ENCODE data around the gene ATP5F1B.

The ATP5F1B gene

GRCh38 chr12:56616925-56617324 is 28.9 kb downstream of the ATP5F1B start:
- Histone ChIP-seq H3K27ac (no peak overlapping the region), H3K36me3 (peaks cover 74% of the 10 kb centered on the region), H3K27me3 (ENCODE audit: insufficient read depth, low read depth, severe bottlenecking) (no peaks in the 10 kb centered on the region), H3K4me3 (ENCODE audit: low read depth, low read length) (no peak overlapping the region), H3K9me3 (ENCODE audit: severe bottlenecking) (no peaks in the 10 kb centered on the region)
- TF ChIP-seq CTCF (IDR thresholded peaks at IDR 0.05; ENCODE audit: low read depth, low read length), result no peak
- no peak for DNase-seq

- Histone ChIP-seq H3K27ac (no peak overlapping the region), H3K36me3 (peaks cover 79% of the 10 kb centered on the region), H3K27me3 (ENCODE audit: insufficient read depth, low read depth, severe bottlenecking) (no peaks in the 10 kb centered on the region), H3K9me3 (ENCODE audit: severe bottlenecking) (no peaks in the 10 kb centered on the region), H3K4me3 (ENCODE audit: low read depth, low read length) (no peak overlapping the region)
- no peak for DNase-seq
- TF ChIP-seq CTCF (IDR thresholded peaks at IDR 0.05; ENCODE audit: low read depth, low read length), result no peak
Observed at GRCh38 chr12:56616244-56616643, 29.5 kb downstream of the ATP5F1B start.

- DNase-seq, result no peak
- Histone ChIP-seq H3K27me3 (ENCODE audit: insufficient read depth, low read depth, severe bottlenecking) (no peaks in the 10 kb centered on the region), H3K9me3 (ENCODE audit: severe bottlenecking) (no peaks in the 10 kb centered on the region), H3K4me3 (ENCODE audit: low read depth, low read length) (no peak overlapping the region), H3K27ac (no peak overlapping the region), H3K36me3 (peaks cover 81% of the 10 kb centered on the region)
- TF ChIP-seq CTCF (IDR thresholded peaks at IDR 0.05; ENCODE audit: low read depth, low read length), result no peak
Observed at GRCh38 chr12:56614627-56615026, 31.2 kb downstream of the ATP5F1B start.

GRCh38 chr12:56604355-56604754 is 41.4 kb downstream of the ATP5F1B start:
- no peaks in the 10 kb centered on the region for H3K27me3 ChIP-seq (ENCODE audit: insufficient read depth, low read depth, severe bottlenecking)
- peaks cover 95% of the 10 kb centered on the region for H3K36me3 ChIP-seq
- no peak overlapping the region for H3K4me3 ChIP-seq (ENCODE audit: low read depth, low read length)
- DNase-seq, result no peak
- H3K9me3 ChIP-seq (ENCODE audit: severe bottlenecking), result no peaks in the 10 kb centered on the region
- no peak overlapping the region for H3K27ac ChIP-seq
- no peak for TF ChIP-seq CTCF (IDR thresholded peaks at IDR 0.05; ENCODE audit: low read depth, low read length)

GRCh38 chr12:56602239-56602638 is 43.5 kb downstream of the ATP5F1B start:
- Histone ChIP-seq H3K27me3 (ENCODE audit: insufficient read depth, low read depth, severe bottlenecking) (no peaks in the 10 kb centered on the region), H3K27ac (no peak overlapping the region), H3K36me3 (peaks cover 98% of the 10 kb centered on the region), H3K4me3 (ENCODE audit: low read depth, low read length) (no peak overlapping the region), H3K9me3 (ENCODE audit: severe bottlenecking) (no peaks in the 10 kb centered on the region)
- no peak for TF ChIP-seq CTCF (IDR thresholded peaks at IDR 0.05; ENCODE audit: low read depth, low read length)
- no peak for DNase-seq

- no peaks in the 10 kb centered on the region for H3K27me3 ChIP-seq (ENCODE audit: insufficient read depth, low read depth, severe bottlenecking)
- peak; percentile 74 for DNase-seq
- no peaks in the 10 kb centered on the region for H3K9me3 ChIP-seq (ENCODE audit: severe bottlenecking)
- peaks cover 98% of the 10 kb centered on the region for H3K36me3 ChIP-seq
- TF ChIP-seq CTCF (IDR thresholded peaks at IDR 0.05; ENCODE audit: low read depth, low read length), result peak; percentile 66
- no peak overlapping the region for H3K4me3 ChIP-seq (ENCODE audit: low read depth, low read length)
- no peak overlapping the region for H3K27ac ChIP-seq
Observed at GRCh38 chr12:56601503-56601902, 44.3 kb downstream of the ATP5F1B start.
